ENCODE measurements around the gene KIF5C.

The KIF5C gene

GRCh38 chr2:149009576-149010461 lies 134.8 kb downstream of the KIF5C start:
- DNase-seq (ENCODE audit: extremely low read depth in 1 of 2, low read depth in 1 of 2), result no peak

- DNase-seq (ENCODE audit: extremely low read depth in 1 of 2, low read depth in 1 of 2), result no peak
These were observed 137.5 kb downstream of the KIF5C start for GRCh38 chr2:149012545-149012944.

GRCh38 chr2:149015501-149015900 lies 140.5 kb downstream of the KIF5C start:
- DNase-seq (ENCODE audit: extremely low read depth in 1 of 2, low read depth in 1 of 2), result no peak

GRCh38 chr2:149015926-149016563 lies 141.0 kb downstream of the KIF5C start:
- DNase-seq (ENCODE audit: extremely low read depth in 1 of 2, low read depth in 1 of 2), result no peak

GRCh38 chr2:149017116-149017985 lies 142.3 kb downstream of the KIF5C start:
- peak; percentile 26 to 43 for DNase-seq (ENCODE audit: extremely low read depth in 1 of 2, low read depth in 1 of 2)

- DNase-seq (ENCODE audit: extremely low read depth in 1 of 2, low read depth in 1 of 2), result no peak
These were observed 144.0 kb downstream of the KIF5C start for GRCh38 chr2:149018981-149019380.

- DNase-seq (ENCODE audit: extremely low read depth in 1 of 2, low read depth in 1 of 2), result no peak
These were observed 144.7 kb downstream of the KIF5C start for GRCh38 chr2:149019768-149020167.

GRCh38 chr2:149020432-149020851 lies 145.4 kb downstream of the KIF5C start:
- DNase-seq (ENCODE audit: extremely low read depth in 1 of 2, low read depth in 1 of 2), result no peak

GRCh38 chr2:149021271-149021719 lies 146.3 kb downstream of the KIF5C start:
- DNase-seq (ENCODE audit: extremely low read depth in 1 of 2, low read depth in 1 of 2), result no peak

- no peak for DNase-seq (ENCODE audit: extremely low read depth in 1 of 2, low read depth in 1 of 2)
These were observed 146.7 kb downstream of the KIF5C start for GRCh38 chr2:149021761-149022160.

GRCh38 chr2:149023091-149023490 lies 148.1 kb downstream of the KIF5C start:
- no peak for DNase-seq (ENCODE audit: extremely low read depth in 1 of 2, low read depth in 1 of 2)

GRCh38 chr2:149027590-149028250 lies 152.7 kb downstream of the KIF5C start:
- no peak for DNase-seq (ENCODE audit: extremely low read depth in 1 of 2, low read depth in 1 of 2)

- no peak for DNase-seq (ENCODE audit: extremely low read depth in 1 of 2, low read depth in 1 of 2)
These were observed 153.3 kb downstream of the KIF5C start for GRCh38 chr2:149028377-149028776.

GRCh38 chr2:149028891-149029290 lies 153.9 kb downstream of the KIF5C start:
- DNase-seq (ENCODE audit: extremely low read depth in 1 of 2, low read depth in 1 of 2), result no peak

- DNase-seq (ENCODE audit: extremely low read depth in 1 of 2, low read depth in 1 of 2), result no peak
These were observed 154.4 kb downstream of the KIF5C start for GRCh38 chr2:149029307-149029965.

GRCh38 chr2:149031396-149031795 lies 156.4 kb downstream of the KIF5C start:
- no peak for DNase-seq (ENCODE audit: extremely low read depth in 1 of 2, low read depth in 1 of 2)

- no peak for DNase-seq (ENCODE audit: extremely low read depth in 1 of 2, low read depth in 1 of 2)
These were observed 158.7 kb downstream of the KIF5C start for GRCh38 chr2:149033716-149034115.

GRCh38 chr2:149034406-149034805 lies 159.4 kb downstream of the KIF5C start:
- no peak for DNase-seq (ENCODE audit: extremely low read depth in 1 of 2, low read depth in 1 of 2)

GRCh38 chr2:149036507-149037293 lies 161.7 kb downstream of the KIF5C start:
- DNase-seq (ENCODE audit: extremely low read depth in 1 of 2, low read depth in 1 of 2), result no peak
